ENCODE results near the gene USP11.

Gene USP11

GRCh38 chrX:47266643-47267042, 33.8 kb downstream of the USP11 start:
- Histone ChIP-seq H3K79me2 (ENCODE audit: control insufficient read depth, low read length) (no peaks in the 10 kb centered on the region), H3K9me3 (ENCODE audit: control insufficient read depth, insufficient read depth, low read length) (no peaks in the 10 kb centered on the region), H3K36me3 (ENCODE audit: control insufficient read depth, low read length) (no peaks in the 10 kb centered on the region), H3F3A (ENCODE audit: control insufficient read depth, insufficient read depth) (no peaks in the 10 kb centered on the region), H3K4me2 (ENCODE audit: low read length) (no peak overlapping the region), H3K4me1 (ENCODE audit: control insufficient read depth, low read length) (no peaks in the 10 kb centered on the region), H3K27me3 (ENCODE audit: control insufficient read depth, low read length) (no peaks in the 10 kb centered on the region), H3K4me3 (ENCODE audit: low read length) (no peak overlapping the region), H4K20me1 (ENCODE audit: control insufficient read depth, insufficient read depth, low read depth, low read length) (no peaks in the 10 kb centered on the region), H3K9me2 (replicated peaks; ENCODE audit: control insufficient read depth, low read length) (no peaks in the 10 kb centered on the region), H3K27ac (ENCODE audit: low read depth, low read length) (no peak overlapping the region)
- TF ChIP-seq EZH2phosphoT487 (IDR thresholded peaks at IDR 0.05; ENCODE audit: borderline replicate concordance, low read length) (no peak), CTCF (IDR thresholded peaks at IDR 0.05; ENCODE audit: low read depth, low read length, poor library complexity, severe bottlenecking) (no peak)

- no peaks in the 10 kb centered on the region for H3F3A ChIP-seq (ENCODE audit: control insufficient read depth, insufficient read depth)
- H3K27ac ChIP-seq (ENCODE audit: low read depth, low read length): no peak overlapping the region
- no peaks in the 10 kb centered on the region for H3K4me1 ChIP-seq (ENCODE audit: control insufficient read depth, low read length)
- H3K27me3 ChIP-seq (ENCODE audit: control insufficient read depth, low read length): no peaks in the 10 kb centered on the region
- H3K4me3 ChIP-seq (ENCODE audit: low read length): no peak overlapping the region
- no peaks in the 10 kb centered on the region for H3K36me3 ChIP-seq (ENCODE audit: control insufficient read depth, low read length)
- no peaks in the 10 kb centered on the region for H3K9me3 ChIP-seq (ENCODE audit: control insufficient read depth, insufficient read depth, low read length)
- no peak for TF ChIP-seq EZH2phosphoT487 (IDR thresholded peaks at IDR 0.05; ENCODE audit: borderline replicate concordance, low read length)
- no peak for TF ChIP-seq CTCF (IDR thresholded peaks at IDR 0.05; ENCODE audit: low read depth, low read length, poor library complexity, severe bottlenecking)
- no peaks in the 10 kb centered on the region for H3K79me2 ChIP-seq (ENCODE audit: control insufficient read depth, low read length)
- H3K4me2 ChIP-seq (ENCODE audit: low read length): no peak overlapping the region
- H4K20me1 ChIP-seq (ENCODE audit: control insufficient read depth, insufficient read depth, low read depth, low read length): no peaks in the 10 kb centered on the region
- H3K9me2 ChIP-seq (replicated peaks; ENCODE audit: control insufficient read depth, low read length): no peaks in the 10 kb centered on the region
Observed at GRCh38 chrX:47272013-47272408, 39.2 kb downstream of the USP11 start.

DNA sequence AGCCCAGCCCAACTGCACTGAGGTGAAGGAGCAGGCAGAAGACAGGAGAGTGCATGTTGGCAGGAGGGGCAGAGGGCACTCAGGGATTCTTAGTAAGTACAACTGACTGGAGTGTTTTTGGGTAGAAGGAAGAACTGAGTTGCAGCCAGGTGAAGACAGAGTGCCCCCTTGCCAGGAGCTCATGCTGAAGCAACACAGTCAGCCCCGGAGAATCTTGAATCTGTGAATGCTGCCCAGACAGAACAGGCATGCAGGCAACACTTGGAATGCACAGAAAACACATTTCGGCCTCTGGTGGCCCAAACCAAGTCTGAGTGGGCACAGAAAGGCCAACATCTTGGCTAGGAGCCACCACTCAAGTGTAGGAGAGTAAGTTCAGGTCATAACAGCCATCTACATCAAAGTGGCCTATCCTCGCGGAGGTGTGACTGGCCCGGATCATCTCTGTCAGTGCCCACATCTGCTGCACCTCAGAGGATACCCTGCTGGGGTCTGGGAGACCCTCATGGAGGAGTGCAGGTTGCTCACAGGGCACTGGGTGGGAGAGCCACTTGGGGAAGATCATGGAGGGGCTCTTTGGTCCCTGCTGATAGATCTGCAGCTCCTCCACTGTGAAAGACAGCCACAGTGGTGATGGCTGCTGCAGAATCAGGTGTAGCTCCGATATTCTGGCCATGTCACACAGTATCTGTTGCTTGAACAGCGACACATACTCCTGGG, 40.4 kb downstream of the USP11 start:
- Histone ChIP-seq H3K79me2 (ENCODE audit: control insufficient read depth, low read length) (no peaks in the 10 kb centered on the region), H4K20me1 (ENCODE audit: control insufficient read depth, insufficient read depth, low read depth, low read length) (no peaks in the 10 kb centered on the region), H3K36me3 (ENCODE audit: control insufficient read depth, low read length) (no peaks in the 10 kb centered on the region), H3K9me3 (ENCODE audit: control insufficient read depth, insufficient read depth, low read length) (no peaks in the 10 kb centered on the region), H3K9me2 (replicated peaks; ENCODE audit: control insufficient read depth, low read length) (no peaks in the 10 kb centered on the region), H3K4me1 (ENCODE audit: control insufficient read depth, low read length) (no peaks in the 10 kb centered on the region), H3K4me3 (ENCODE audit: low read length) (no peak overlapping the region), H3K27me3 (ENCODE audit: control insufficient read depth, low read length) (no peaks in the 10 kb centered on the region), H3F3A (ENCODE audit: control insufficient read depth, insufficient read depth) (no peaks in the 10 kb centered on the region), H3K4me2 (ENCODE audit: low read length) (no peak overlapping the region), H3K27ac (ENCODE audit: low read depth, low read length) (no peak overlapping the region)
- no peak for TF ChIP-seq CTCF (IDR thresholded peaks at IDR 0.05; ENCODE audit: low read depth, low read length, poor library complexity, severe bottlenecking)
- no peak for TF ChIP-seq EZH2phosphoT487 (IDR thresholded peaks at IDR 0.05; ENCODE audit: borderline replicate concordance, low read length)

All from DOHH2 (cell line).